GM13976 (cell line): ENCODE measurements around the gene ARL5A.

Experiments used
- DNase-seq: peaks from one replicate; pipeline ENCODE4 v3.0.0; 2012; ENCODE audit warnings: low spot score
- CTCF ChIP-seq: IDR thresholded peaks from 2 replicates; pipeline ENCODE4 v1.5.1; 2012; ENCODE audit warnings: borderline replicate concordance, mild to moderate bottlenecking; ENCODE audit not compliant: insufficient read depth; ENCODE audit errors: extremely low read depth, missing control alignments, control extremely low read depth
- in situ Hi-C: fragments of 300-500 bp; cut with MboI; formaldehyde crosslinking; loops from one replicate; pipeline ENCODE4 v1.12.0; 2022; ENCODE audit warnings: low sequenced_read_pairs, mixed read lengths, inconsistent platforms; ENCODE audit not compliant: unreplicated experiment

ARL5A gene

GRCh38 chr2:151860210-151860609, 32.0 kb upstream of the ARL5A start:
- in situ Hi-C loops, result no loop called here
- no peak for DNase-seq
- TF ChIP-seq CTCF, result no peak

GRCh38 chr2:151857650-151858049, 29.4 kb upstream of the ARL5A start:
- in situ Hi-C loops, result no loop called here
- TF ChIP-seq CTCF, result no peak
- DNase-seq, result no peak

GRCh38 chr2:151855111-151855510, 26.9 kb upstream of the ARL5A start:
- no peak for DNase-seq
- no peak for TF ChIP-seq CTCF
- in situ Hi-C loops, result no loop called here

- in situ Hi-C loops, result no loop called here
- no peak for DNase-seq
These were observed 25.0 kb upstream of the ARL5A start for GRCh38 chr2:151853070-151853758.

GRCh38 chr2:151852260-151853069, 24.2 kb upstream of the ARL5A start:
- DNase-seq, result no peak
- in situ Hi-C loops, result no loop called here
- TF ChIP-seq CTCF, result no peak

More at GRCh38 chr2:151853070-151853758, 25.0 kb upstream of the ARL5A start:
- no peak for TF ChIP-seq CTCF

- no peak for DNase-seq
- no peak for TF ChIP-seq CTCF
- in situ Hi-C loops, result no loop called here
These were observed 23.5 kb upstream of the ARL5A start for GRCh38 chr2:151851761-151852160.
